H1 (cell line): ENCODE data around the gene NAXE. TPM values are rescaled to one million over a fixed set of nuclear protein-coding genes. Genes with fewer than 3 reads are reported as not detected.

Source experiments
- CTCF ChIA-PET: fragments of 300-600 bp; sonication (Branson Sonifier 250); formaldehyde crosslinking; loops from one replicate; lab custom pipeline; 2021; ENCODE audit not compliant: partially characterized antibody; lab: Charles Lee
- POLR2A ChIA-PET: fragments of 300-600 bp; sonication (Branson Sonifier 250); formaldehyde crosslinking; loops from one replicate; lab custom pipeline; 2021; ENCODE audit warnings: inconsistent platforms; ENCODE audit not compliant: partially characterized antibody; lab: Charles Lee
- DNase-seq, 2 experiments: peaks; one replicate each; pipeline versions ENCODE4 v3.0.0 to v3.0.0-alpha.2; 2010 to 2022; ENCODE audit warnings: low spot score in 2 of 2, low read depth in 1 of 2, mixed read lengths in 1 of 2
- FAIRE-seq: peaks from 2 replicates; lab custom pipeline; 2011; peaks lifted over from hg19 to GRCh38; lab: Jason Lieb, UNC
- H2AFZ ChIP-seq: 2 replicates; pipeline ENCODE4 v1.8.1; 2012; ENCODE audit warnings: low read length, inconsistent platforms
- H2AK5ac ChIP-seq: 2 replicates; pipeline ENCODE4 v1.6.1; 2013; ENCODE audit warnings: low read depth, low read length
- H2BK120ac ChIP-seq: replicated peaks from 2 replicates; pipeline ENCODE3; 2013; ENCODE audit warnings: low read depth, low read length, inconsistent platforms
- H2BK12ac ChIP-seq: 2 replicates; pipeline ENCODE4 v1.6.1; 2013; ENCODE audit warnings: low read depth, low read length
- H2BK15ac ChIP-seq: 2 replicates; pipeline ENCODE4 v1.6.1; 2013; ENCODE audit warnings: low read length
- H2BK20ac ChIP-seq: 2 replicates; pipeline ENCODE4 v1.6.1; 2013; ENCODE audit warnings: low read length
- H2BK5ac ChIP-seq: 2 replicates; pipeline ENCODE4 v1.6.1; 2013; ENCODE audit warnings: low read depth, low read length
- H3K14ac ChIP-seq: 2 replicates; pipeline ENCODE4 v1.6.1; 2013; ENCODE audit warnings: inconsistent platforms; ENCODE audit not compliant: insufficient read length
- H3K18ac ChIP-seq: 2 replicates; pipeline ENCODE4 v1.6.1; 2013; ENCODE audit warnings: low read length; ENCODE audit errors: extremely low read depth
- H3K23ac ChIP-seq: 2 replicates; pipeline ENCODE4 v1.6.1; 2013; ENCODE audit warnings: inconsistent platforms; ENCODE audit not compliant: insufficient read length
- H3K23me2 ChIP-seq: 2 replicates; pipeline ENCODE4 v1.6.1; 2013; ENCODE audit warnings: low read depth, low read length
- H3K27ac ChIP-seq: 2 replicates; pipeline ENCODE4 v1.6.1; 2011; ENCODE audit warnings: low read depth, low read length, inconsistent platforms
- H3K27me3 ChIP-seq, 4 experiments: replicated peaks in 1 of 4; 1 replicate in 1 of 4; 2 replicates in 3 of 4; pipeline versions ENCODE4 v1.6.1 to v1.8.1; 2011 to 2013; ENCODE audit warnings: low read length in 3 of 4, mild to moderate bottlenecking in 3 of 4, inconsistent platforms in 2 of 4, mixed read lengths in 2 of 4, moderate library complexity in 1 of 4; ENCODE audit not compliant: control insufficient read depth in 3 of 4, insufficient read depth in 3 of 4; ENCODE audit errors: extremely low read depth in 1 of 4
- H3K36me3 ChIP-seq, 4 experiments: 2 replicates each; pipeline versions ENCODE4 v1.6.1 to v1.8.1; 2011 to 2013; ENCODE audit warnings: mild to moderate bottlenecking in 4 of 4, low read length in 3 of 4, moderate library complexity in 2 of 4, control low read depth in 1 of 4, inconsistent platforms in 1 of 4; ENCODE audit not compliant: insufficient read depth in 4 of 4, control insufficient read depth in 2 of 4
- H3K4ac ChIP-seq: replicated peaks from 2 replicates; pipeline ENCODE3; 2013; ENCODE audit warnings: low read length, low read depth, mixed read lengths, inconsistent platforms; ENCODE audit not compliant: insufficient read length
- H3K4me1 ChIP-seq, 4 experiments: replicated peaks in 1 of 4; 1 replicate in 1 of 4; 2 replicates in 3 of 4; pipeline versions ENCODE4 v1.6.1 to v1.8.1; 2011 to 2013; ENCODE audit warnings: low read length in 3 of 4, inconsistent platforms in 2 of 4, mixed read lengths in 1 of 4; ENCODE audit not compliant: insufficient read depth in 4 of 4, control insufficient read depth in 3 of 4
- H3K4me2 ChIP-seq, 2 experiments: 2 replicates each; pipeline versions ENCODE4 v1.6.1 to v1.8.1; 2011 to 2013; ENCODE audit warnings: low read depth in 2 of 2, low read length in 2 of 2, control low read depth in 1 of 2, inconsistent platforms in 1 of 2, mild to moderate bottlenecking in 1 of 2; ENCODE audit not compliant: insufficient read depth in 1 of 2
- H3K4me3 ChIP-seq, 4 experiments: fragments of 200-600, 300-600 bp in 1 of 4; sonication (generic), shearing (Covaris generic), sonication (Bioruptor Twin) in 1 of 4; 2 replicates each; pipeline versions ENCODE4 v1.5.1 to v1.8.1; 2011 to 2016; ENCODE audit warnings: low read length in 4 of 4, low read depth in 3 of 4, control low read depth in 2 of 4, inconsistent platforms in 2 of 4, mild to moderate bottlenecking in 2 of 4, mixed read lengths in 1 of 4, moderate library complexity in 1 of 4; ENCODE audit not compliant: insufficient read depth in 2 of 4; ENCODE audit errors: extremely low read depth in 1 of 4
- H3K56ac ChIP-seq: replicated peaks from 2 replicates; pipeline ENCODE3; 2013; ENCODE audit warnings: low read depth, mild to moderate bottlenecking, mixed read lengths, low read length, inconsistent platforms; ENCODE audit not compliant: insufficient read length
- H3K79me1 ChIP-seq: 2 replicates; pipeline ENCODE4 v1.6.1; 2013; ENCODE audit warnings: low read depth, low read length, control low read depth
- H3K79me2 ChIP-seq, 2 experiments: 2 replicates each; pipeline versions ENCODE4 v1.6.1 to v1.8.1; 2012 to 2013; ENCODE audit warnings: low read length in 2 of 2, mild to moderate bottlenecking in 2 of 2, inconsistent platforms in 1 of 2; ENCODE audit not compliant: insufficient read depth in 2 of 2, control insufficient read depth in 1 of 2
- H3K9ac ChIP-seq, 4 experiments: replicated peaks in 1 of 4; 1 replicate in 1 of 4; 2 replicates in 3 of 4; pipeline versions ENCODE4 v1.6.1 to v1.8.1; 2011 to 2013; ENCODE audit warnings: low read depth in 3 of 4, low read length in 3 of 4, control low read depth in 2 of 4, mild to moderate bottlenecking in 2 of 4, moderate library complexity in 2 of 4, inconsistent platforms in 1 of 4; ENCODE audit errors: extremely low read depth in 1 of 4
- H3K9me3 ChIP-seq, 2 experiments: 2 replicates each; pipeline versions ENCODE4 v1.6.1 to v1.8.1; 2012 to 2013; ENCODE audit warnings: mild to moderate bottlenecking in 2 of 2, moderate library complexity in 2 of 2, control low read depth in 1 of 2, inconsistent platforms in 1 of 2, low read depth in 1 of 2, low read length in 1 of 2, mixed read lengths in 1 of 2; ENCODE audit not compliant: insufficient read depth in 2 of 2
- H4K20me1 ChIP-seq, 2 experiments: replicated peaks in 1 of 2; 2 replicates each; pipeline versions ENCODE3 to v1.8.1; 2011 to 2013; ENCODE audit warnings: inconsistent platforms in 2 of 2, low read length in 2 of 2, mild to moderate bottlenecking in 1 of 2; ENCODE audit not compliant: insufficient read depth in 2 of 2, control insufficient read depth in 1 of 2
- H4K5ac ChIP-seq: 2 replicates; pipeline ENCODE4 v1.6.1; 2013; ENCODE audit warnings: low read length, low read depth, mixed read lengths, inconsistent platforms; ENCODE audit not compliant: insufficient read length
- H4K8ac ChIP-seq: 2 replicates; pipeline ENCODE4 v1.8.0; 2013; ENCODE audit warnings: mild to moderate bottlenecking, moderate library complexity, low read length, inconsistent platforms; ENCODE audit not compliant: insufficient read depth; ENCODE audit errors: extremely low read depth
- H4K91ac ChIP-seq: replicated peaks from 2 replicates; pipeline ENCODE3; 2013; ENCODE audit warnings: low read length, mixed read lengths, inconsistent platforms; ENCODE audit not compliant: insufficient read length
- EP300 ChIP-seq, 2 experiments: IDR thresholded peaks; 1 replicate in 1 of 2; 2 replicates in 1 of 2; pipeline ENCODE4 v1.6.1; 2011 to 2012; ENCODE audit warnings: low read depth in 2 of 2, low read length in 2 of 2, mild to moderate bottlenecking in 2 of 2, borderline replicate concordance in 1 of 2, inconsistent platforms in 1 of 2, moderate library complexity in 1 of 2
- GABPA ChIP-seq: IDR thresholded peaks from 2 replicates; pipeline ENCODE4 v1.6.1; 2011; ENCODE audit warnings: mild to moderate bottlenecking, low read length, moderate library complexity, borderline replicate concordance; ENCODE audit not compliant: insufficient read depth
- HDAC6 ChIP-seq: IDR thresholded peaks from one replicate; pipeline ENCODE4 v1.7.1; 2012; ENCODE audit warnings: low read depth, mild to moderate bottlenecking, inconsistent platforms, low read length, moderate library complexity
- JUN ChIP-seq: IDR thresholded peaks from 2 replicates; pipeline ENCODE4 v1.6.1; 2011; ENCODE audit warnings: low read depth, mild to moderate bottlenecking, improper control_type of control experiment, low read length
- SAP30 ChIP-seq: fragments of 300-600 bp; sonication (generic); IDR thresholded peaks from 2 replicates; pipeline ENCODE4 v1.7.1; 2012; ENCODE audit warnings: low read length, moderate library complexity, mild to moderate bottlenecking, inconsistent platforms; ENCODE audit not compliant: insufficient read depth, insufficient replicate concordance
- SP1 ChIP-seq: IDR thresholded peaks from 2 replicates; pipeline ENCODE4 v1.6.1; 2011; ENCODE audit warnings: low read depth, low read length
- SP4 ChIP-seq: IDR thresholded peaks from 2 replicates; pipeline ENCODE4 v1.6.1; 2012; ENCODE audit warnings: low read length, inconsistent platforms
- TBP ChIP-seq: IDR thresholded peaks from 2 replicates; pipeline ENCODE4 v1.6.1; 2011; ENCODE audit warnings: low read depth, low read length, improper control_type of control experiment
- WGBS, 2 experiments: shearing (Covaris generic) in 1 of 2; methylation state at CpG; one replicate each; pipeline versions ENCODE4 v1.1.6 to v1.1.7; 2013 to 2015; ENCODE audit warnings: low lambda C conversion rate in 2 of 2, mixed read lengths in 2 of 2, inconsistent platforms in 1 of 2, low coverage in 1 of 2, missing lambda C conversion rate in 1 of 2; ENCODE audit not compliant: insufficient replicate concordance in 2 of 2, insufficient coverage in 1 of 2, insufficient read length in 1 of 2; ENCODE audit errors: extremely low coverage in 1 of 2, missing lambda C conversion rate in 1 of 2; 5-methylcytosine and 5-hydroxymethylcytosine counted together
- polyA plus RNA-seq, 7 experiments: library from polyadenylated mRNA; depleted of rRNA in 3 of 7; stranded (reverse) in 5 of 7; unstranded in 2 of 7; fragments of >200 nt in 5 of 7; fragments of 200-250 nt in 2 of 7; gene quantifications; 1 replicate in 5 of 7; 2 replicates in 1 of 7; 4 replicates in 1 of 7; pipeline versions ENCODE4 v1.2.1 to v1.2.3, GENCODE V29; 2011 to 2013; ENCODE audit warnings: missing spikeins in 2 of 7, mixed read lengths in 2 of 7
- total RNA-seq: library from RNA; stranded (reverse); fragmentation: NEBNext Ultra II Directional; extraction: Animal tissue kit (Norgen Biotek cat#: 25700); gene quantifications from 2 replicates; pipeline ENCODE4 v1.2.1, GENCODE V29; 2021
- TF ChIP-seq, protein P1 (sequence below): IDR thresholded peaks from 2 replicates; pipeline ENCODE4 v1.6.1; 2012; ENCODE audit warnings: inconsistent platforms
- TF ChIP-seq, protein P2 (sequence below): IDR thresholded peaks from 2 replicates; pipeline ENCODE4 v1.6.1; 2012; ENCODE audit warnings: low read length, inconsistent platforms

NAXE gene
- total and polyA plus RNA-seq, 2 of the 8 experiments (the other 6 are each of a cell fraction or from before 2014, with no cell fraction given), result 73.1 to 74.3 TPM

DNA sequence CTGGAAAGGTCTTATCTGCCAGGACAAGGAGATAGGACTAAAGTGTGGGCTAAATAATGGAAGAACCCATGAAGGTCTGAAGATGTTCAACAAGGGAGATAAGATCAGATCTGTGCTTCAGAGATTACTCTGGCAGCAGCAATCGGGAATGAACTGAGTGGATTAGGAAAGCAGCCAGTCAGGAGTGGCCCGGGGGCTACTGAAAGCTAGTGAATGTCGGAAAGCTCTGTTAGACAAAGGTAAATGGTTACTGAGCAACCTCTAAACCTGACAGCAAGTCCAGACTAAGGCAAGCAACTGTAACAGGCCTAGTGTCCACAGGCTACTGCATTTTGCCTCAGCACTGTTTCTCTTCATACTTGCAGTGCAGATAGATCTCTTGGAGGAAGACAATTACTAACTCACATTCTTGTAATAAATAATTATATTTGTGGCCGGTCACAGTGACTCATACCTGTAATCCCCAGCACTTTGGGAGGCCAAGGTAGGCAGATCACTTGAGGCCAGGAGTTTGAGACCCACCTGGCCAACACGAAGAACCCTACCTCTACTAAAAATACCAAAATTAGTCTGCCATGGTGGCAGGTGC is 31.7 kb upstream of the NAXE start:
- no peak overlapping the region for H3K4me2 ChIP-seq
- no peaks in the 10 kb centered on the region for H3K79me1 ChIP-seq
- no peak overlapping the region for H3K23ac ChIP-seq
- no peak overlapping the region for H2AK5ac ChIP-seq
- H3K18ac ChIP-seq, result no peak overlapping the region
- no peak overlapping the region for H2BK120ac ChIP-seq
- no peak overlapping the region for H4K5ac ChIP-seq
- no peaks in the 10 kb centered on the region for H3K23me2 ChIP-seq
- no peaks in the 10 kb centered on the region for H3K27me3 ChIP-seq
- no peak overlapping the region for H2BK5ac ChIP-seq
- H3K9ac ChIP-seq, result no peak overlapping the region
- H3K79me2 ChIP-seq, result no peaks in the 10 kb centered on the region
- H3K14ac ChIP-seq, result no peak overlapping the region
- no peak overlapping the region for H2BK15ac ChIP-seq
- no peak overlapping the region for H4K91ac ChIP-seq
- H3K4ac ChIP-seq, result no peak overlapping the region
- H2BK12ac ChIP-seq, result no peak overlapping the region
- H2BK20ac ChIP-seq, result no peak overlapping the region
- peaks cover 0 to 3% of the 10 kb centered on the region in 2 experiments for H4K20me1 ChIP-seq
- no peaks in the 10 kb centered on the region for H3K9me3 ChIP-seq
- POLR2A ChIA-PET, result interaction anchor here (1.2 to 1.5 kb wide), 2 partner anchors 18 to 22 kb away, joined by 4 read pairs; no protein-coding TSS in a partner anchor
- FAIRE-seq, result no peak
- H3K27ac ChIP-seq, result no peak overlapping the region
- H3K4me3 ChIP-seq, result no peak overlapping the region
- WGBS, 2 experiments, result 71% methylated on average over 5 of the region's 5 CpGs; no CpG with 5 or more reads in 1 of the 2 experiments
- CTCF ChIA-PET, result interaction anchor here (0.9 to 1.0 kb wide), 2 partner anchors 15 to 26 kb away, joined by 3 read pairs; no protein-coding TSS in a partner anchor
- H3K36me3 ChIP-seq, result peaks cover 13 to 30% (median 23%) of the 10 kb centered on the region in 4 experiments; a peak in 7 of 8 replicates
- no peak overlapping the region for H4K8ac ChIP-seq
- H2AFZ ChIP-seq, result no peak overlapping the region
- DNase-seq, result no peak
- no peak overlapping the region for H3K56ac ChIP-seq
- no peaks in the 10 kb centered on the region for H3K4me1 ChIP-seq
- TF ChIP-seq JUN, result no peak
- TF ChIP-seq SP4, result no peak
- no peak for TF ChIP-seq EP300 (IDR thresholded peaks at IDR 0.05; ENCODE audit: borderline replicate concordance in 1 of 2, low read depth in 2 of 2, low read length in 2 of 2)
- no peak for TF ChIP-seq SAP30
- no peak for TF ChIP-seq TBP
- TF ChIP-seq, protein P1, sequence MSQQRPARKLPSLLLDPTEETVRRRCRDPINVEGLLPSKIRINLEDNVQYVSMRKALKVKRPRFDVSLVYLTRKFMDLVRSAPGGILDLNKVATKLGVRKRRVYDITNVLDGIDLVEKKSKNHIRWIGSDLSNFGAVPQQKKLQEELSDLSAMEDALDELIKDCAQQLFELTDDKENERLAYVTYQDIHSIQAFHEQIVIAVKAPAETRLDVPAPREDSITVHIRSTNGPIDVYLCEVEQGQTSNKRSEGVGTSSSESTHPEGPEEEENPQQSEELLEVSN, result no peak
- TF ChIP-seq, protein P2, sequence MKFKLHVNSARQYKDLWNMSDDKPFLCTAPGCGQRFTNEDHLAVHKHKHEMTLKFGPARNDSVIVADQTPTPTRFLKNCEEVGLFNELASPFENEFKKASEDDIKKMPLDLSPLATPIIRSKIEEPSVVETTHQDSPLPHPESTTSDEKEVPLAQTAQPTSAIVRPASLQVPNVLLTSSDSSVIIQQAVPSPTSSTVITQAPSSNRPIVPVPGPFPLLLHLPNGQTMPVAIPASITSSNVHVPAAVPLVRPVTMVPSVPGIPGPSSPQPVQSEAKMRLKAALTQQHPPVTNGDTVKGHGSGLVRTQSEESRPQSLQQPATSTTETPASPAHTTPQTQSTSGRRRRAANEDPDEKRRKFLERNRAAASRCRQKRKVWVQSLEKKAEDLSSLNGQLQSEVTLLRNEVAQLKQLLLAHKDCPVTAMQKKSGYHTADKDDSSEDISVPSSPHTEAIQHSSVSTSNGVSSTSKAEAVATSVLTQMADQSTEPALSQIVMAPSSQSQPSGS, result no peak
- no peak for TF ChIP-seq HDAC6
- TF ChIP-seq GABPA, result no peak
- no peak for TF ChIP-seq SP1
